GM18861 (cell line): ENCODE measurements around the gene RTL9.
"Not testable (repeated sequence)": the region's sequence is repeated elsewhere in the genome, so short reads cannot be mapped to it uniquely, and the experiment has no call there.

ENCODE experiments used
- ATAC-seq: cut with Tn5 transposase; IDR thresholded peaks from one replicate; pipeline ENCODE4 v1.9.1; 2021; ENCODE audit not compliant: unreplicated experiment

The RTL9 gene

GRCh38 chrX:110404376-110404775 is 45.7 kb downstream of the RTL9 start:
- ATAC-seq, result no peak

- ATAC-seq, result not testable (repeated sequence)
Measured at GRCh38 chrX:110406250-110406649, 47.6 kb downstream of the RTL9 start.

GRCh38 chrX:110406822-110407221 is 48.2 kb downstream of the RTL9 start:
- ATAC-seq, result no peak

- ATAC-seq, result peak; percentile 51
Measured at GRCh38 chrX:110407910-110408545, 49.4 kb downstream of the RTL9 start.
